Thoracic aorta (tissue), 2 donors: ENCODE data around the gene KRT6C. TPM values are rescaled to one million over a fixed set of nuclear protein-coding genes. Genes with fewer than 3 reads are reported as not detected.

Source experiments
- ATAC-seq: fragments of 150-250 bp; one replicate; pipeline ENCODE4 v1.8.0; 2017; ENCODE audit warnings: low read depth; ENCODE audit not compliant: insufficient number of reproducible peaks, low FRiP score
- DNase-seq: peaks from one replicate; pipeline ENCODE4 v3.0.0-alpha.2; 2020; ENCODE audit warnings: low spot score
- H3K27ac ChIP-seq, 2 donors: fragments of 200-600 bp; sonication (generic); 1 replicate in 1 of 2; 2 replicates in 1 of 2; pipeline ENCODE4 v1.5.1; 2016; ENCODE audit warnings: mild to moderate bottlenecking in 2 of 2, moderate library complexity in 2 of 2
- H3K27me3 ChIP-seq: fragments of 200-600 bp; sonication (generic); replicated peaks from 2 replicates; pipeline ENCODE4 v1.6.0; 2016; ENCODE audit warnings: mild to moderate bottlenecking; ENCODE audit not compliant: insufficient read depth
- H3K36me3 ChIP-seq: fragments of 200-600 bp; sonication (generic); one replicate; pipeline ENCODE4 v1.5.1; 2016
- H3K4me1 ChIP-seq, 2 donors: fragments of 200-600 bp; sonication (generic); 1 replicate in 1 of 2; 2 replicates in 1 of 2; pipeline versions ENCODE4 v1.5.1 to v1.6.0; 2016; ENCODE audit warnings: low read depth in 2 of 2, mild to moderate bottlenecking in 1 of 2; ENCODE audit not compliant: control insufficient read depth in 1 of 2
- H3K4me3 ChIP-seq: fragments of 200-600 bp; sonication (generic); 2 replicates; pipeline ENCODE4 v1.5.1; 2016; ENCODE audit warnings: mild to moderate bottlenecking
- H3K9me3 ChIP-seq: fragments of 200-600 bp; sonication (generic); 2 replicates; pipeline ENCODE4 v1.5.1; 2016
- total RNA-seq, 2 donors: library from RNA; depleted of rRNA; stranded (reverse); fragments of >200 nt; gene quantifications; one replicate each; pipeline versions ENCODE4 v1.1.0 to v1.2.3, GENCODE V29; 2016
- TF ChIP-seq, protein P1 (sequence below): fragments of 200-600 bp; sonication (generic); IDR thresholded peaks from one replicate; pipeline ENCODE4 v1.5.1; 2019; ENCODE audit warnings: antibody characterized with exemption

Gene KRT6C
- total RNA-seq, 2 donors from 2014 or later, result not detected

DNA sequence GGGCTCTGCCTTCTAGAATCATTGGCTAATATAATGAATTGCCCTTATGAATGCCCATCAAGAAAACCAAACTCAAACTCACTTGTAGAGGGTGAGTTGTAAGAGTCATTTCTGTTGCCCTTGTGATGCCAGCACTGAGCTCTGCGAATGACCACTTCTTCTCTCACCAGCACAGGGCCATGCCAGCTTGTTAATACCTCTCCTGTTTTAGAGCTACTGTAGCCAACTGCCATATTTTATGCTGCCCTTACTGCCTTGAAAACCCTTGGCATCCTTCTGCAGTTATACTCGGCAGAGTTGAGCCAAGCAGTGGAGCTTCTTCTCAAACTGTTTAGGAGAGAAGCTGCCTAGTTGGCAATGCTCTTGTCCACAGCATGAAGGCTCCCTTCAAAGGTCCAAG, 47.6 kb downstream of the KRT6C start:
- DNase-seq (no peak), ATAC-seq (no peak)
- TF ChIP-seq, protein P1, sequence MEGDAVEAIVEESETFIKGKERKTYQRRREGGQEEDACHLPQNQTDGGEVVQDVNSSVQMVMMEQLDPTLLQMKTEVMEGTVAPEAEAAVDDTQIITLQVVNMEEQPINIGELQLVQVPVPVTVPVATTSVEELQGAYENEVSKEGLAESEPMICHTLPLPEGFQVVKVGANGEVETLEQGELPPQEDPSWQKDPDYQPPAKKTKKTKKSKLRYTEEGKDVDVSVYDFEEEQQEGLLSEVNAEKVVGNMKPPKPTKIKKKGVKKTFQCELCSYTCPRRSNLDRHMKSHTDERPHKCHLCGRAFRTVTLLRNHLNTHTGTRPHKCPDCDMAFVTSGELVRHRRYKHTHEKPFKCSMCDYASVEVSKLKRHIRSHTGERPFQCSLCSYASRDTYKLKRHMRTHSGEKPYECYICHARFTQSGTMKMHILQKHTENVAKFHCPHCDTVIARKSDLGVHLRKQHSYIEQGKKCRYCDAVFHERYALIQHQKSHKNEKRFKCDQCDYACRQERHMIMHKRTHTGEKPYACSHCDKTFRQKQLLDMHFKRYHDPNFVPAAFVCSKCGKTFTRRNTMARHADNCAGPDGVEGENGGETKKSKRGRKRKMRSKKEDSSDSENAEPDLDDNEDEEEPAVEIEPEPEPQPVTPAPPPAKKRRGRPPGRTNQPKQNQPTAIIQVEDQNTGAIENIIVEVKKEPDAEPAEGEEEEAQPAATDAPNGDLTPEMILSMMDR, result no peak
- Histone ChIP-seq H3K4me1 (no peaks in the 10 kb centered on the region), H3K27me3 (no peaks in the 10 kb centered on the region), H3K9me3 (no peaks in the 10 kb centered on the region), H3K36me3 (no peaks in the 10 kb centered on the region), H3K27ac (no peak overlapping the region), H3K4me3 (no peak overlapping the region)

DNA sequence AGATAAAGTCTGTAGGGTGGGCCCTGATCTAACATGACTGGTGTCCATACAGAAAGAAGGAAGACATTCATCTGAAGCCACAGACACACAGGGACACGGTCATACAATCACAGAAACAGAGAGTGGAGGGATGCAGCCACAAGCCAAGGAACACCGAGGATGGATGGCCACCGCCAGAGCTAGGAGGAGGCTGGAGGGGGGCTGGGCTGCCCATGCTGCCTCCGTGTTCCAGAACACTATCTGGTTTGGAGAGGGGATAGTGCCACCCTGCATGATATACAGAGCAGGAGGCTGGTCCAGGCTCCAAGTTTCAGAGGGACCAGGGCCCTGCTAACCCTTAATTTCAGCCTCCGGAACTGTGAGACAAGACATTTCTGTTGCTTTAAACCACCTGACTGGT, 48.1 kb downstream of the KRT6C start:
- TF ChIP-seq, protein P1, result no peak
- Histone ChIP-seq H3K4me1 (no peaks in the 10 kb centered on the region), H3K36me3 (no peaks in the 10 kb centered on the region), H3K9me3 (no peaks in the 10 kb centered on the region), H3K27ac (no peak overlapping the region), H3K4me3 (no peak overlapping the region), H3K27me3 (no peaks in the 10 kb centered on the region)
- ATAC-seq, result no peak
- DNase-seq, result no peak

DNA sequence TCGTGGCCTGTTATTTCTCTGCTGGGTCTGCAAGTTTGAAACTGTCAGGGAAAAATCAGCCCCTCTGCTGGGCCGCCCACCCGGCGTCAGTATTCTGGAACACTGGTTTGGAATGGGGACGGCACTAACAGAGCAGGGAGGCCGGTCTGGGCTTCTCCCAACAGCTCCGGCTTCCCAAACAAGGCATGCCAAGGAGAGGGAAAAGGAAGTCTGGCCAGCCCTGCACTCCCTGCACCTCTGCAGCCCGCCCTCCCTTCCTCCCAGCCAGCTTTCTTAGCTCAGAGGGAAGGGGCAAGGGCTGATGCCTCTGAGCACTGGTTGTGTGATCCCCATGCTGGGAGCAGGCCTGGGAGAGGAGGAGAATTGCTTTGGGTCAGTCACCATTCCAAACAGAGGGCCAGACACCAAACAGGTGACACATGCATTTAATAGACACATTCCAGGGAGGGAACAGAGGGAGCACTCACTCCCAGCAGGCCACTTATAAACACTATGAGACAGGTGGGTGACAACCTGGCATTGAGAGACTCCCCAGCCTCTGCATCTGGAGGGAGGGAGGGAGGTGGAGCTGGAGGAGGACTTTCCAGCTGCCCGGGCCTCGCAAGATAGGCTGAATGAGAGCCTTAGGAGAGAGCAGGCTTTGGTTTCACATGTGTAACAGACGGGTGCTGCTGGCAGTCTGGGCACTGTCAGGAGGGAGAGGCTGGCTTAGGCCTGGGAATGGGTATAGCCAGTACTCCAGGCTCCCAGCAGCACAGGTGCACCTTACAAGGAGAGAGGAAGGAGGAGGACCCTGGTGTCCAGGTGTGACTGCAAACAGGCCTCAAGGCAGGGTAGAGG, 49.7 kb downstream of the KRT6C start:
- DNase-seq, result no peak

DNA sequence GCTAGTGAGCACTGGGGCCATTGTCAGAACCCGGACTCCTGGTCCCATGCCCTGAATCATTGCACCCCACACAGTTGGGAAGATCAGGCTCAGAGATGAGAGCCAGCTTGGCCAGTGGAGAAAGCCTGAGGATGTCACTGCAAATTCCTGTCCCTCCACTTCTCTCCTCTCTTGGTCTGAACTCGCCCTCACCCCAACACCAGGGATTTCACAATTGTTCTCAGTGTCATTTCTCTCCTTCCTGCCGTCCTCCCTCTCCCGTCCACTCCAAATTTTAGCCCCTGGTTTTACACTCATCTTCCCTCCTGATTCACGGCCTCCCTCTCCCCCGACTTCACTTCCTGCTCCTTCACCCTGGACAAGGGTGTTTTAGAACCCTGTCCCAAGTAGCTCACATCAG, 50.6 kb downstream of the KRT6C start:
- Histone ChIP-seq H3K27me3 (no peaks in the 10 kb centered on the region), H3K4me1 (no peaks in the 10 kb centered on the region), H3K36me3 (no peaks in the 10 kb centered on the region), H3K27ac (no peak overlapping the region), H3K9me3 (no peaks in the 10 kb centered on the region), H3K4me3 (no peak overlapping the region)
- TF ChIP-seq, protein P1, result no peak
- no peak for ATAC-seq
- no peak for DNase-seq

More for the DNA sequence above, 49.7 kb downstream of the KRT6C start:
- no peak overlapping the region for H3K4me3 ChIP-seq
- no peaks in the 10 kb centered on the region for H3K36me3 ChIP-seq
- H3K27ac ChIP-seq, result no peak overlapping the region
- no peak for ATAC-seq
- TF ChIP-seq, protein P1, result no peak
- H3K4me1 ChIP-seq, result no peaks in the 10 kb centered on the region
- no peaks in the 10 kb centered on the region for H3K9me3 ChIP-seq
- no peaks in the 10 kb centered on the region for H3K27me3 ChIP-seq

DNA sequence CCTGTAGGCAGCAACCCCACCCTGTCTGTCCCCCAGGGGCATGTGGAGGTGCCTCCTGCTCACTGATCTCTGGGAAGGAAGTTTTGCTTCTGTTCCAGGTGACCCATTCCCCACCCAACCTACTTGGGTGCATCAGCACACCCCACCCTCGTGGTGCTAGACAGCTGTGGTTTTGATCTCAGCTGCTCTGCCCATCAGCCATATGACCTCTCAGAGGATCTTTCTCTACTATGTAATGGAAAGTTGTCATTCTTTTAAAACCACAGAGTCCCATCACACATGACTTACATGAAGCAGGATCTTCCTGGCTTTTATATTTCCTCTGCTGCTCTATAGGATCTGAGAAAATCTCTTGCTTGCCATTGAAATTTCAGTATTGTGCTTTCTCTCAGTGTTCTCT, 53.9 kb downstream of the KRT6C start:
- H3K36me3 ChIP-seq, result no peaks in the 10 kb centered on the region
- no peaks in the 10 kb centered on the region for H3K4me1 ChIP-seq
- no peak for DNase-seq
- no peak overlapping the region for H3K27ac ChIP-seq
- H3K27me3 ChIP-seq, result no peaks in the 10 kb centered on the region
- H3K4me3 ChIP-seq, result no peak overlapping the region
- TF ChIP-seq, protein P1, result no peak
- no peaks in the 10 kb centered on the region for H3K9me3 ChIP-seq
- no peak for ATAC-seq
